ENCODE measurements around the gene ARRDC2. TPM values are rescaled to one million over a fixed set of nuclear protein-coding genes. Genes with fewer than 3 reads are reported as not detected.

ARRDC2 gene
- total RNA-seq, 1 experiment from 2014 or later: 18.8 TPM

DNA sequence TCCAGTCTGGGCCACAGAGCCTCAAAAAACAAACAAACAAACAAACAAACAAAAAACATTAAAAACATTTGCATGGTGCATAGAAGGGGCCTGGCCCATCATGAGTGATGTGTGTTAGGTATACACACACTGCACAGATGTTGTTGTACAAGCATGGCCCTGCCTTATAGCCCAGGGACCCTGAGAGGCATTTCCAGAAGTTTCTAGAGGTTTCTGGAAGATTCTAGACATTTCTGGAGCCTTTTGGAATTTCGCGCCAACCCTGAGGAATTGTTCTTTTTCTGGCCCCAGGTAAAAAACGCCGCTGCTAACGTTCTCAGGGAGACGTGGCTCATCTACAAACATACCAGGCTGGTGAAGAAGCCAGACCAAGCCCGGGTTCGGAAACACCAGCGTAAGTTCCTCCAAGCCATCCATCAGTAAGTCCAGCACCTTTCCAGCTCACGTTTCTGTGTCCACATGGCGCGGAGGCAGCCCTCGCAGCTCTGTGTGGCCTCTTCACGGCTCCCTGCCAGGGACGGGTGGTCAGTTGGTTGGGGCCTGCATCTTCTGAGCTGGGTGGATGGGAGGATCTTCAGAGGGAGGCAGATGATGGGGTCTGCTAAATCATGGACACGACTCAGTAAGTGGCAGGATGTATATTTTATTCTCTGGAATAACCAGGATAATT lies 18.4 kb upstream of the ARRDC2 start:
- no peaks in the 10 kb centered on the region for H3K9me3 Mint-ChIP-seq (ENCODE audit: unreplicated experiment)
- no TSS peak for BruUV-seq (replicated peaks)

GRCh38 chr19:17993076-17993813 lies 14.7 kb upstream of the ARRDC2 start:
- no TSS peak for BruUV-seq (replicated peaks)
- no peak for DNase-seq (ENCODE audit: unreplicated experiment)
- H3K27me3 Mint-ChIP-seq (ENCODE audit: insufficient read depth, unreplicated experiment): no peaks in the 10 kb centered on the region
- POLR2A ChIA-PET: interaction anchor here (0.8 to 4.2 kb wide), 2 partner anchors 37 to 54 kb away, joined by 3 to 38 read pairs; no protein-coding TSS in a partner anchor
- intact Hi-C loops (cut with micrococcal nuclease): no loop called here
- CTCF ChIA-PET: interaction anchor here (3.9 to 10.1 kb wide), 3 partner anchors 48 to 122 kb away, joined by 18 to 224 read pairs (median 67); partner anchors contain the start of gene SLC5A5
- H3K4me3 Mint-ChIP-seq (ENCODE audit: unreplicated experiment): no peak overlapping the region
- no peaks in the 10 kb centered on the region for H3K36me3 Mint-ChIP-seq (ENCODE audit: insufficient read depth, unreplicated experiment)
- no peak overlapping the region for H3K27ac Mint-ChIP-seq (ENCODE audit: low read depth, unreplicated experiment)
- H3K9me3 Mint-ChIP-seq (ENCODE audit: unreplicated experiment): no peaks in the 10 kb centered on the region
- no peaks in the 10 kb centered on the region for H3K4me1 Mint-ChIP-seq (ENCODE audit: insufficient read depth, unreplicated experiment)
- TF ChIP-seq, protein P1, sequence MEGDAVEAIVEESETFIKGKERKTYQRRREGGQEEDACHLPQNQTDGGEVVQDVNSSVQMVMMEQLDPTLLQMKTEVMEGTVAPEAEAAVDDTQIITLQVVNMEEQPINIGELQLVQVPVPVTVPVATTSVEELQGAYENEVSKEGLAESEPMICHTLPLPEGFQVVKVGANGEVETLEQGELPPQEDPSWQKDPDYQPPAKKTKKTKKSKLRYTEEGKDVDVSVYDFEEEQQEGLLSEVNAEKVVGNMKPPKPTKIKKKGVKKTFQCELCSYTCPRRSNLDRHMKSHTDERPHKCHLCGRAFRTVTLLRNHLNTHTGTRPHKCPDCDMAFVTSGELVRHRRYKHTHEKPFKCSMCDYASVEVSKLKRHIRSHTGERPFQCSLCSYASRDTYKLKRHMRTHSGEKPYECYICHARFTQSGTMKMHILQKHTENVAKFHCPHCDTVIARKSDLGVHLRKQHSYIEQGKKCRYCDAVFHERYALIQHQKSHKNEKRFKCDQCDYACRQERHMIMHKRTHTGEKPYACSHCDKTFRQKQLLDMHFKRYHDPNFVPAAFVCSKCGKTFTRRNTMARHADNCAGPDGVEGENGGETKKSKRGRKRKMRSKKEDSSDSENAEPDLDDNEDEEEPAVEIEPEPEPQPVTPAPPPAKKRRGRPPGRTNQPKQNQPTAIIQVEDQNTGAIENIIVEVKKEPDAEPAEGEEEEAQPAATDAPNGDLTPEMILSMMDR (IDR thresholded peaks at IDR 0.05; ENCODE audit: unreplicated experiment): no peak

More for the DNA sequence above, 18.4 kb upstream of the ARRDC2 start:
- no peaks in the 10 kb centered on the region for H3K4me1 Mint-ChIP-seq (ENCODE audit: insufficient read depth, unreplicated experiment)
- no peak overlapping the region for H3K27ac Mint-ChIP-seq (ENCODE audit: low read depth, unreplicated experiment)
- no peaks in the 10 kb centered on the region for H3K36me3 Mint-ChIP-seq (ENCODE audit: insufficient read depth, unreplicated experiment)
- ChIA-PET POLR2A (interaction anchor here (0.7 kb wide), 1 partner anchor 12 kb away, joined by 3 read pairs; no protein-coding TSS in a partner anchor), CTCF (interaction anchor here (0.8 to 2.2 kb wide), 3 partner anchors 33 to 51 kb away, joined by 3 to 16 read pairs (median 4); no protein-coding TSS in a partner anchor)
- TF ChIP-seq, protein P1 (IDR thresholded peaks at IDR 0.05; ENCODE audit: unreplicated experiment): no peak
- intact Hi-C loops (cut with micrococcal nuclease): no loop called here
- H3K27me3 Mint-ChIP-seq (ENCODE audit: insufficient read depth, unreplicated experiment): no peaks in the 10 kb centered on the region
- no peak overlapping the region for H3K4me3 Mint-ChIP-seq (ENCODE audit: unreplicated experiment)
- no peak for DNase-seq (ENCODE audit: unreplicated experiment)

DNA sequence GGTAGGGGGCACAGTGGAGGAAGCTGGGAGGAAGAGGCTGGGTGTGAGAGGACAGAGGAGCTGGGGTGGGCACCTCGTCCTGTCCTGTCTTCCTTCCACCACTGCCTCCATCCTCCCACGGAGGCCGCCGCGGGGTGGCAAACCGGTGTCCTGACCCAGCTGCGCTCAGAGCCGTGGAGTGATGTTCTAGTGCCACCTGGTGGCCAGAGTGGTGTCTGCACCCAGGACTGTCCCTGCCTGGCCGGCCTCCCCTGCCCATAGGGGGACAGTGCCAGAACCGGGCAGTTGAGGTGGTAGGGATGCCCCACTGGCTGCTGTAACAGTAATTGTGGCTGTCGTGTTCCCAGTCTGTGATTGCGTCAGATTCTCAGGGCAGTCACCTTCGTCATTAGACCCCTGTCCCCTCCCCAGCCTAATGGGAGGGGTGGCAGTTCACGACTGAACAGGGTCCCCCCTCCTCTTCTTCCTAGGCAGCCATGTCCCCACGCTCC lies 11.1 kb upstream of the ARRDC2 start:
- no peaks in the 10 kb centered on the region for H3K36me3 Mint-ChIP-seq (ENCODE audit: insufficient read depth, unreplicated experiment)
- TF ChIP-seq, protein P1 (IDR thresholded peaks at IDR 0.05; ENCODE audit: unreplicated experiment): peak; percentile 96
- peak; percentile 83 for DNase-seq (ENCODE audit: unreplicated experiment)
- no TSS peak for BruUV-seq (replicated peaks)
- H3K27me3 Mint-ChIP-seq (ENCODE audit: insufficient read depth, unreplicated experiment): no peaks in the 10 kb centered on the region
- intact Hi-C loops (cut with micrococcal nuclease): loop anchor here (1.0 to 5.0 kb wide), 2 partner anchors 59 to 140 kb away; partner anchors contain the start of gene RPL18A
- H3K4me3 Mint-ChIP-seq (ENCODE audit: unreplicated experiment): no peak overlapping the region
- no peaks in the 10 kb centered on the region for H3K9me3 Mint-ChIP-seq (ENCODE audit: unreplicated experiment)
- ChIA-PET POLR2A (interaction anchor here (0.6 to 4.2 kb wide), 5 partner anchors 58 to 137 kb away, joined by 3 to 38 read pairs (median 4); partner anchors contain the start of genes CCDC124 and RPL18A), CTCF (interaction anchor here (0.6 to 10.1 kb wide), 15 partner anchors 9 to 292 kb away, joined by 3 to 224 read pairs (median 6); partner anchors contain the start of genes ARRDC2, CCDC124 and SLC5A5)
- peaks cover 6% of the 10 kb centered on the region for H3K4me1 Mint-ChIP-seq (ENCODE audit: insufficient read depth, unreplicated experiment)
- H3K27ac Mint-ChIP-seq (ENCODE audit: low read depth, unreplicated experiment): no peak overlapping the region

Measured in MCF 10A (cell line).